HepG2 (cell line): ENCODE data around the gene GBP3. TPM values are rescaled to one million over a fixed set of nuclear protein-coding genes. Genes with fewer than 3 reads are reported as not detected.
A peak's percentile ranks its signal among the peaks of the same experiment; 100 is the strongest.

Source experiments
- ATAC-seq: fragments of 200-7000 bp; cut with Tn5 transposase; 3 replicates; pipeline ENCODE4 v1.9.1; 2020; ENCODE audit warnings: mild to moderate bottlenecking, moderate library complexity
- BruUV-seq: library from RNA; stranded (reverse); fragments of 400-500 nt; replicated peaks from 2 replicates; lab custom pipeline; 2021; lab: Mats Ljungman, UMichigan
- CTCF ChIA-PET: fragments of 300-600 bp; formaldehyde crosslinking; extraction: SDS; loops from one replicate; lab custom pipeline; 2021; ENCODE audit warnings: low total read pairs, inconsistent platforms, low intra/inter-chr PET ratio; lab: Yijun Ruan, JAX
- POLR2A ChIA-PET: fragments of 350-600 bp; sonication (Branson Sonifier 250); formaldehyde crosslinking; loops from one replicate; lab custom pipeline; 2020; ENCODE audit warnings: antibody characterized with exemption, inconsistent platforms; lab: Yijun Ruan, JAX
- DNase-seq: peaks from one replicate; pipeline ENCODE4 v3.0.0-alpha.2; 2015; ENCODE audit warnings: low spot score
- FAIRE-seq: peaks from 3 replicates; lab custom pipeline; 2011; peaks lifted over from hg19 to GRCh38; lab: Jason Lieb, UNC
- H2AFZ ChIP-seq: one replicate; pipeline ENCODE4 v1.6.1; 2011; ENCODE audit warnings: low read length, inconsistent platforms
- H3K27ac ChIP-seq: fragments of 300-600 bp; 3 replicates; pipeline ENCODE4 v1.8.0; 2011; ENCODE audit warnings: mixed run types, mild to moderate bottlenecking, mixed read lengths, low read length, inconsistent platforms; ENCODE audit not compliant: insufficient read depth; ENCODE audit errors: extremely low read length
- H3K27me3 ChIP-seq, 2 experiments: fragments of 200-600 bp in 1 of 2; 2 replicates in 1 of 2; 3 replicates in 1 of 2; pipeline versions ENCODE4 v1.6.0 to v1.8.0; 2011; ENCODE audit warnings: low read length in 2 of 2, mild to moderate bottlenecking in 2 of 2, moderate library complexity in 2 of 2, inconsistent platforms in 1 of 2; ENCODE audit not compliant: insufficient read depth in 2 of 2, control insufficient read depth in 1 of 2
- H3K36me3 ChIP-seq, 2 experiments: fragments of 200-600 bp in 1 of 2; replicated peaks in 1 of 2; 2 replicates in 1 of 2; 3 replicates in 1 of 2; pipeline versions ENCODE4 v1.5.1 to v1.8.0; 2011; ENCODE audit warnings: low read length in 2 of 2, inconsistent platforms in 1 of 2; ENCODE audit not compliant: insufficient read depth in 2 of 2, control insufficient read depth in 1 of 2
- H3K4me1 ChIP-seq: 2 replicates; pipeline ENCODE4 v1.5.1; 2012; ENCODE audit warnings: low read length, inconsistent platforms; ENCODE audit not compliant: insufficient read depth
- H3K4me2 ChIP-seq: 2 replicates; pipeline ENCODE4 v1.6.0; 2011; ENCODE audit warnings: low read depth, low read length, inconsistent platforms
- H3K4me3 ChIP-seq, 3 experiments: fragments of 200-600 bp in 1 of 3; sonication (generic), shearing (Covaris generic) in 1 of 3; replicated peaks in 1 of 3; 2 replicates each; pipeline ENCODE4 v1.5.1; 2011 to 2016; ENCODE audit warnings: low read length in 3 of 3, inconsistent platforms in 2 of 3, low read depth in 2 of 3, mild to moderate bottlenecking in 2 of 3, control low read depth in 1 of 3, mixed read lengths in 1 of 3; ENCODE audit not compliant: insufficient read depth in 1 of 3
- H3K79me2 ChIP-seq: one replicate; pipeline ENCODE4 v1.6.1; 2011; ENCODE audit warnings: low read length, inconsistent platforms; ENCODE audit not compliant: insufficient read depth
- H3K9ac ChIP-seq: 2 replicates; pipeline ENCODE4 v1.6.0; 2011; ENCODE audit warnings: mild to moderate bottlenecking, low read depth, low read length, inconsistent platforms; ENCODE audit not compliant: insufficient read depth
- H3K9me3 ChIP-seq: 2 replicates; pipeline ENCODE4 v1.5.1; 2012; ENCODE audit warnings: mild to moderate bottlenecking, low read length
- H4K20me1 ChIP-seq: 2 replicates; pipeline ENCODE4 v1.6.0; 2011; ENCODE audit warnings: inconsistent platforms, mild to moderate bottlenecking, low read length, moderate library complexity; ENCODE audit not compliant: insufficient read depth
- ARID3A ChIP-seq: IDR thresholded peaks from 2 replicates; pipeline ENCODE4 v1.6.1; 2012; ENCODE audit warnings: low read depth, low read length, improper control_type of control experiment
- CTCF ChIP-seq: sonication (generic); formaldehyde crosslinking; IDR thresholded peaks from 2 replicates; pipeline ENCODE4 v1.5.0; 2020; ENCODE audit warnings: mild to moderate bottlenecking, missing genetic modification reagents, moderate library complexity
- RAD21 ChIP-seq: fragments of 450-650 bp; formaldehyde crosslinking; IDR thresholded peaks from 2 replicates; pipeline ENCODE4 v1.5.0; 2020; ENCODE audit warnings: mild to moderate bottlenecking
- SMC3 ChIP-seq: IDR thresholded peaks from 2 replicates; pipeline ENCODE4 v1.6.1; 2011; ENCODE audit warnings: low read length, improper control_type of control experiment
- SOX6 ChIP-seq, 2 experiments: fragments of 450-650 bp in 1 of 2; sonication (generic) in 1 of 2; formaldehyde crosslinking in 1 of 2; IDR thresholded peaks; 2 replicates each; pipeline versions ENCODE4 v1.4.0 to v1.6.1; 2017 to 2020; ENCODE audit warnings: antibody characterized with exemption in 1 of 2, mild to moderate bottlenecking in 1 of 2, missing genetic modification reagents in 1 of 2
- STAG1 ChIP-seq: sonication (generic); formaldehyde crosslinking; IDR thresholded peaks from 2 replicates; pipeline ENCODE4 v1.4.0; 2020; ENCODE audit warnings: missing genetic modification reagents
- WGBS: methylation state at CpG from one replicate; pipeline ENCODE4 v1.1.6; 2017; ENCODE audit warnings: low lambda C conversion rate; 5-methylcytosine and 5-hydroxymethylcytosine counted together
- in situ Hi-C: cut with HindIII; loops from 2 replicates; pipeline ENCODE4 v1.10.0; 2017; ENCODE audit warnings: low pct_unique_long_range_greater_than_20kb; ENCODE audit not compliant: extremely low pct_ligation_motif_present
- intact Hi-C: fragments of 100-400 bp; cut with micrococcal nuclease; formaldehyde crosslinking; loops from one replicate; pipeline ENCODE4 v1.10.0; 2022; ENCODE audit not compliant: unreplicated experiment
- polyA plus RNA-seq, 8 experiments: library from polyadenylated mRNA; depleted of rRNA in 3 of 8; stranded (reverse) in 7 of 8; unstranded in 1 of 8; fragments of >200 nt; fragmentation: Illumina TruSeq in 4 of 8; extraction: Trizol in 4 of 8; gene quantifications; 2 replicates each; pipeline versions ENCODE4 v1.2.1 to v1.2.3, GENCODE V29; 2011 to 2016; ENCODE audit warnings: low read depth in 4 of 8, missing spikeins in 1 of 8, mixed read lengths in 1 of 8; ENCODE audit not compliant: insufficient read depth in 1 of 8
- total RNA-seq, 5 experiments: library from RNA; depleted of rRNA; stranded (reverse); fragments of >200 nt; fragmentation: Illumina TruSeq; extraction: Trizol; gene quantifications; 2 replicates each; pipeline ENCODE4 v1.2.3, GENCODE V29; 2016; ENCODE audit warnings: low read depth in 1 of 5

GBP3 gene
- total and polyA plus RNA-seq, 2 of the 13 experiments (the other 11 are each of a cell fraction or from before 2014, with no cell fraction given) = 0.16 to 0.46 TPM

- H3K36me3 ChIP-seq = no peaks in the 10 kb centered on the region
- peaks cover 6% of the 10 kb centered on the region for H3K4me1 ChIP-seq
- peak; percentile 64 for DNase-seq
- no peak overlapping the region for H3K9ac ChIP-seq
- 7% methylated on average over 2 of the region's 2 CpGs for WGBS
- FAIRE-seq = peak; percentile 51
- TF ChIP-seq SOX6 (IDR thresholded peaks at IDR 0.05) (no peak), SOX6 (CRISPR knock-in tag; IDR thresholded peaks at IDR 0.05) (no peak), STAG1 (CRISPR knock-in tag) (peak; percentile 77), ARID3A (peak; percentile 74), SMC3 (peak; percentile 59), CTCF (CRISPR knock-in tag) (peak; percentile 73), RAD21 (peak; percentile 63)
- H3K27ac ChIP-seq = no peak overlapping the region
- no peak overlapping the region for H2AFZ ChIP-seq
- no peaks in the 10 kb centered on the region; a peak in 1 of 5 replicates for H3K27me3 ChIP-seq
- no peak overlapping the region for H3K4me3 ChIP-seq
- H4K20me1 ChIP-seq = no peaks in the 10 kb centered on the region
- no peaks in the 10 kb centered on the region for H3K9me3 ChIP-seq
- POLR2A ChIA-PET = no interaction called here
- in situ Hi-C loops (no loop called here), intact Hi-C loops (loop anchor here (1.0 to 2.0 kb wide), 6 partner anchors 74 to 457 kb away; partner anchors contain the start of gene GBP2)
- no peaks in the 10 kb centered on the region for H3K79me2 ChIP-seq
- no peak overlapping the region for H3K4me2 ChIP-seq
- CTCF ChIA-PET = interaction anchor here (1.1 to 2.1 kb wide), 5 partner anchors 15 to 456 kb away, joined by 3 to 14 read pairs (median 8); no protein-coding TSS in a partner anchor
- peak; percentile 92 for ATAC-seq
- no TSS peak for BruUV-seq
Observed at GRCh38 chr1:88998716-88999115, 23.9 kb downstream of the GBP3 start.
